ENCODE data around the gene ZNF70.
"Not testable (repeated sequence)": the region's sequence is repeated elsewhere in the genome, so short reads cannot be mapped to it uniquely, and the experiment has no call there.

Gene ZNF70

GRCh38 chr22:23754980-23755636, 4.2 kb upstream of the ZNF70 start:
- DNase-seq: no peak

- no peak for DNase-seq
Observed at GRCh38 chr22:23754220-23754919, 3.5 kb upstream of the ZNF70 start, which contains the start of gene VPREB3. Gene VPREB3 (minus strand): TSS chr22:23754425. CDS start chr22:23754363, 62 bp downstream.

GRCh38 chr22:23753385-23753784, 2.5 kb upstream of the ZNF70 start:
- DNase-seq: no peak

GRCh38 chr22:23752750-23753149, 1.8 kb upstream of the ZNF70 start:
- DNase-seq: no peak

- no peak for DNase-seq
Observed at GRCh38 chr22:23752090-23752691, 1.3 kb upstream of the ZNF70 start.

- no peak for DNase-seq
Observed at GRCh38 chr22:23751441-23751996, 607 bp upstream of the ZNF70 start.

GRCh38 chr22:23750367-23750713, 572 bp downstream of the ZNF70 start:
- no peak for DNase-seq

GRCh38 chr22:23749841-23750301, 1.0 kb downstream of the ZNF70 start:
- DNase-seq: no peak

GRCh38 chr22:23745791-23746190, 5.1 kb downstream of the ZNF70 start:
- DNase-seq: no peak

- no peak for DNase-seq
Observed at GRCh38 chr22:23744485-23744884, 6.4 kb downstream of the ZNF70 start.

- DNase-seq: no peak
Observed at GRCh38 chr22:23744001-23744400, 6.9 kb downstream of the ZNF70 start.

GRCh38 chr22:23743303-23743705, 7.6 kb downstream of the ZNF70 start:
- DNase-seq: peak; percentile 26

GRCh38 chr22:23742505-23743264, 8.2 kb downstream of the ZNF70 start:
- DNase-seq: no peak

- DNase-seq: no peak
Observed at GRCh38 chr22:23737696-23738095, 13.2 kb downstream of the ZNF70 start.

- DNase-seq: not testable (repeated sequence)
Observed at GRCh38 chr22:23728108-23728507, 22.8 kb downstream of the ZNF70 start.

GRCh38 chr22:23722724-23723123, 28.2 kb downstream of the ZNF70 start:
- DNase-seq: no peak

GRCh38 chr22:23722160-23722559, 28.8 kb downstream of the ZNF70 start:
- no peak for DNase-seq

GRCh38 chr22:23720855-23721254, 30.1 kb downstream of the ZNF70 start:
- no peak for DNase-seq

- DNase-seq: no peak
Observed at GRCh38 chr22:23718371-23719165, 32.3 kb downstream of the ZNF70 start.

GRCh38 chr22:23716811-23717801, 33.8 kb downstream of the ZNF70 start:
- peak; percentile 10 for DNase-seq
